Activated CD4-positive, alpha-beta T cell treated with anti-CD3 and anti-CD28 coated beads, Interleukin-2, amount 50 U/mL, for 1 hour (primary cell): ENCODE measurements around the gene ZNF766.
"Not testable (repeated sequence)": the region's sequence is repeated elsewhere in the genome, so short reads cannot be mapped to it uniquely, and the experiment has no call there.

Experiments
- DNase-seq: peaks from one replicate; pipeline ENCODE4 v3.0.0-alpha.2; 2020

The ZNF766 gene

GRCh38 chr19:52277471-52277870 is 8.1 kb downstream of the ZNF766 start:
- DNase-seq, result no peak

- DNase-seq, result no peak
These were observed 16.9 kb downstream of the ZNF766 start for GRCh38 chr19:52286256-52286655.

DNA sequence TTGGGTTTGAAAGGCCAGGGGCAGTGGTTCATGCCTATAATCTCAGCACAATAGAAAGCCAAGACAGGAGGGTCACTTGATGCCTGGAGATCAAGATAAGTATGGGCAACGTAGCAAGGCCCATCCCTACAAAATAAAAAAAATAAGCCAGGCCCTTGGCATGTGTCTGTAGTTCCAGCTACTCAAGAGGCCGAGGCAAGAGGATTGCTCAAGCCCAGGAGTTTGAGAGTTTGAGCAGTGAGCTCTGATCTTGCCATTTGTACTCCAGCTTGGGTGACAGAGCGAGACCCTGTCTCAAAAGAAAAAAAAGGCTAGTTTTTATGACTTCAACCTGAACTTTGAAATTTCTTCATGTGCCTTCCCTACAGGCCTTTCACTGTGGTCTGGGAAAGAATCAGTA is 22.4 kb downstream of the ZNF766 start:
- no peak for DNase-seq

DNA sequence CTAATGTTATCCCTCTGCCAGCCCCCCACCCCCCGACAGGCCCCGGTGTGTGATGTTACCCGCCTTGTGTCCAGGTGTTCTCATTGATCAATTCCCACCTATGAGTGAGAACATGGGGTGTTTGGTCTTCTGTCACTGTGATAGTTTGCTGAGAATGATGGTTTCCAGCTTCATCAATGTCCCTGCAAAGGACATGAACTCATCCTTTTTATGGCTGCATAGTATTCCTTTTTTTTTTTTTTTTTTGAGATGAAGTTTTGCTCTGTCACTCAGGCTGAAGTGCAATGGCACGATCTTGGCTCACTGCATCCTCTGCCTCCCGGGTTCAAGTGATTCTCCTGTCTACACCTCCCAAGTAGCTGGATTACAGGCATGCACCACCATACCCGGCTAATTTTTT is 23.6 kb downstream of the ZNF766 start:
- DNase-seq, result not testable (repeated sequence)

GRCh38 chr19:52296400-52296772 is 27.0 kb downstream of the ZNF766 start:
- no peak for DNase-seq

DNA sequence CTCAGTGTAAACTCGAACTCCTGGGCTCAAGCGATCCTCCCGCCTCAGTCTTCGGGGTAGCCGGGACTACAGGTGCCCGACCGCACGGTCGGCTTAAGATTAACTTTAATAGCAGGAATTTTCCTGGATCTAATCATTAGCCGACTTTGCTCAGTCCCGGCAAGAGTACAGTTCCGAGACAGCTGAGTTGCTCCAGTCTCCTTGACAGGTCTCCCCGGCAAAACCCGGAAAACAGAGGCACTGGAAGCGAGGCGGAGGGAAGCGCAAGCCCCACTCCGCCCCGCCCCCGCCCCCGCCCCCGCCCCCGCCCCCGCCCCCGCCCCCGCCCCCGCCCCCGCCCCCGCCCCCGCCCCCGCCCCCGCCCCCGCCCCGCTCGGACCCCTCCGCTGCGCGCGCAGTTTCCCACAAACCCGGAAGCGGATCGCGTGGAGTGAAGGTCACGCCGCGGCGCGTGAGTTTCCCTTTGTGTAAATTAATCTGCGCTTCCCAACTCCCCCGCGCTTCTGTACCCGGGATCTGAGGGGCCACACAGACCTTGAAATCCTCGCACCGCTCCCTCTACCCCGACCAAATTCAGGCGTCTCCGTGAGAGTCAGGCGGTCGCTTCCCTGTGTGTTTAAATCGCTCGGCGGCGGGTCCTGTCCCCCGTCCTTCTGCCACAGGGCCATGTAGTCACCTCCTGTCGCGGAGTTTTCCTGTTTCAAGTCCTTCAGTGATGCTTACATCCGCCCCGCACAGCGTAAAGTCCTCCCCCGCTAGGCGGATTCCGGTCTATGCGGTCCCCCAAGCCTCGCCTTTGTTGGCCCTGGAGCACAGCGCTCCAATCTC is 27.6 kb downstream of the ZNF766 start, which contains the start of gene ZNF480:
Gene ZNF480, plus strand, starts transcription at position 397 of the 828 bp plus-strand sequence. CDS start 3,244 bp downstream, outside the sequence.
- DNase-seq, result peak; percentile 87

DNA sequence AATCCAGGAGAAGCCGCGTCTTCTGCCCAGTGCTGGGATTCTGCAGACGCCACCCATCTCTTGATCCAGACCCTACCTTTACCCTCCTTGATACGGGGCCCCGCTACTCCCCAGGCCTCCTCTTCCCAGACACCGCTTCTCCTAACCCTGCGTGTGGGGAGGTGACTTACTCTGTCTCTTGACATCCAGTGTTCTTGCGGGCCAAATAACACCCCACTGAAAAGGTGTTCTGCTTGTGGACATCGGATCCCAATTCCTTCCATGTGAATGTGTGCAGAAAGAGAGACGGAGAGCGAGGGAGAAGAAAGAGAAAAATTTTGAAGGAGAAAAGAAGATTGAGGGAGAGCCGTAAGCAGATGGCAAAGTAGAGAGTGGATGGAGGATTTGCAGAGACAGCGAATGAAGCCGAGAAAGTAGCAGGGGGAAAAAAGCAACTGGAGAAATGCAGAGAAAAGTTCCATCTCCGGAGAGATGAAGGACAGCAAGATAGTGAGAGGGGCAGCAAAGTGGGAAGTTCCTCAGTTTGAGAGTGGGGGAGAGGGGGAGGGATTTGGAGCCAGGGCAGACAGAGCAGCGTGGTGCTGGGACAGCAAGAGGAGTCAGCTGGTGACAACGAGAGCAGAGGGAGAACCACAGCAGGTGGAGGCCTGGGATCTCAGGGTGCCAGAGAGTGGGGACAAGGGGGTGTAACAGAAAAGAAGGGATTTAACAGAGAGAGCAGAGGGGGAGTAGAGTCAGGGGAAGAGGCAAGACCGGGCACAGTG is 28.4 kb downstream of the ZNF766 start:
- DNase-seq, result no peak

DNA sequence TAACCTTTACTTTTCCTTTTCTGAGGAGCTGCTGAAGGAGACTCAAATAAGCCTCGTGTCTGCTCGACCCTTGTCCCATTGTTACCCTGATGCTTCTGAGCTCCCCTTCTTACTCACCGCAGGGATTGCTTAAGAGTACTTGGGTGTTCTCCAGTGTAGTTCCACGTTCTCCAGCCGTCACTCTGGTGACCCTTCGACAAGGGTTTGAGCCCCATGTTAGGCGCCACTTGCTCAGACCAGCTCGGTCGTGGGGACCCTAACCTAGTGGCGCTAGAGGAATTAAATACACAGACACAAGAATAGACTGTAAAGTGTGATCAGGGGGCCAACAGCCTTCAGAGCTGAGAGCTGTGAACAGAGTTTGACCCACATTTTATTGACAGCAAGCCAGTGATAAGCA is 37.9 kb downstream of the ZNF766 start:
- no peak for DNase-seq

DNA sequence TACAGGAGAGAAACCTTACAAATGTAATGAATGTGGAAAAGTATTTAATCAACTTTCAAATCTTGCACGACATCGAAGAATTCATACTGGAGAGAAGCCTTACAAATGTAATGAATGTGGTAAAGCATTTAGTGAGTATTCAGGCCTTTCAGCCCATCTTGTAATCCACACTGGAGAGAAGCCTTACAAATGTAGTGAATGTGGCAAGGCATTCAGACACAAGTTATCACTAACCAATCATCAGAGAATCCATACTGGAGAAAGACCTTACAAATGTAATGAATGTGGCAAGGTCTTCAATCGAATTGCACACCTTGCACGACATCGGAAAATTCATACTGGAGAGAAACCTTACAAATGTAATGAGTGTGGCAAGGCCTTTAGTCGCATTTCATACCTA is 53.0 kb downstream of the ZNF766 start:
- no peak for DNase-seq

GRCh38 chr19:52331757-52332156 is 62.4 kb downstream of the ZNF766 start:
- no peak for DNase-seq

DNA sequence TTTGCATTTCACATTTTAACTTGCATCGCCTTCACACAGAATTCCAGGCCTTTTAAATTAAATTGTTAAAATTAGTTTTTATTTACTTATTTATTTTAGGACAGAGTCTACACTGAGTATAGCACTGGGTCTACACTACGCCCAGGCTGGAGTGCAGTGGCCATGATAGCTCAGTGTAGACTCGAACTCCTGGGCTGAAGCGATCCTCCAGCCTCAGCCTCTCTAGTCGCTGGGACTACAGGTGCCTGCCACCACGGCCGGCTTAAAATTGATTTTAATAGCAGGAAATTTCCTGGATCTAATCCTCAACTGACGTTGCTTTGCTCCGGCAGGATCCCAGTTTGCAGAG is 66.4 kb downstream of the ZNF766 start:
- no peak for DNase-seq

DNA sequence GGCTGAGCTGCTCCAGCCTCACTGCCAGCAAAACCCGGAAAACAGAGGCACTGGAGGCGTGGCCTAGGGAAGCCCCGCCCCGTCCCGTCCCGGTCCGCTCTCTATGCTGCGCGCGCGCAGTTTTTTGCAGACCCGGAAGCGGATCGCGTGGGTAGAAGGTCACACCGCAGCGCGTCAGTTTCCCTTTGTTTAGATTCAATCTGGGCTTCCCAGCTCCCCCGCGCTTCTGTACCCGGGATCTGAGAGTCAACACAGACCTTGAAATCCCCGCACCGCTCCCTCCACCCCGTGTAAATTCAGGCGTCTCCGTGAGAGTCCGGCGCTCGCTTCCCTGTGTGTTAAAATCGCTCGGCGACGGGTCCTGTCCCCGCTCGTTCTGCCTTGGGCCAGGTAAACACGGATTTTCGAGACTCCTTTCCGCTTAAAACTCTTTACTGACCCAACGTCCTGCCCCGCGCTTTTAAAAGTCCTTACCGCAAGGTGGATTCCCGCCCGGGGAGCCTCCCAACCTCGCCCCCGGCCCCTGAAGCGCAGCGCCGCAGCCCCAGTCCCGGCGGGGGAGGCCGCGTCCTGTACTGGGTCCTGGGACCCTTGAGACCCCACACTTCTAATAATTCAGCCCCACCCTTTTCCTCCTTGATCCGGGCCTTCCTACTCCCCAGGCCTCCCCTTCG is 66.9 kb downstream of the ZNF766 start, which contains the start of gene ZNF610:
Gene ZNF610, plus strand, starts transcription at position 127 of the 674 bp plus-strand sequence. CDS start 12,930 bp downstream, outside the sequence.
- peak; percentile 83 for DNase-seq

GRCh38 chr19:52336791-52337381 is 67.5 kb downstream of the ZNF766 start:
- no peak for DNase-seq

DNA sequence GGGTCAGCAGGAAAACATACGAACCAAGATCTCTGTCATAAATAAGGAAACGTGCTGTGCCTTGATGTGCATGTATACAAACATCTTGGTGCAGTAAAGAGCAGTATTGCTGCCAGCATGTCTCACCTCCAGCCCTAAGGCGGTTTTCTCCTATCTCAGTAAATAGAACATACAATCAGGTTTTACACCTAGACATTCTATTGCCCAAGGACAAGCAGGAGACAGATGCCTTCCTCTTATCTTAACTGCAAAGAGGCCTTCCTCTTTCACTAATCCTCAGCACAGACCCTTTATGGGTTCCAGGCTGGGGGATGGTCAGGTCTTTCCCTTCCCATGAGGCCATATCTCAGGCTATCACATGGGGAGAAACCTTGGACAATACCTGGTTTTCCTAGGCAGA is 69.6 kb downstream of the ZNF766 start:
- DNase-seq, result not testable (repeated sequence)

DNA sequence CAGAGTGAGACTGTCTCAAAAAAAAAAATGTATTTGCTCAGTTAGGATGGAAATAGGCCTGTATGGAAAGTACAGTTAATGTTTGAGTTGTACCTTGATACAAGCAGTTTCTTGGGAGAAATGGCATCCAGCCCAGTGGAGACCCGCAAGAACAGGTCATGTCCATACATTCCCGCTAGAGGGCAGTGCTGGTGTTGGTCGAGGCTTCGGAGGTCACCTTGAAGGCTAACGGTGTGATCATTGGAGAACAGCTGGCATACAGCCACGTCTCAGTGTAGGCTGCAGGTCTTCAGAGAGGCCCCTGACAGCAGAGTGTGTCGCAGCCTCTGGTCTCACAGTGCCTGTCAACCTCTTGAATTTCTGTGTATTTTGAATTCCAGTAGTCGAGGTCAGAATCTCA is 74.2 kb downstream of the ZNF766 start:
- peak; percentile 30 for DNase-seq

DNA sequence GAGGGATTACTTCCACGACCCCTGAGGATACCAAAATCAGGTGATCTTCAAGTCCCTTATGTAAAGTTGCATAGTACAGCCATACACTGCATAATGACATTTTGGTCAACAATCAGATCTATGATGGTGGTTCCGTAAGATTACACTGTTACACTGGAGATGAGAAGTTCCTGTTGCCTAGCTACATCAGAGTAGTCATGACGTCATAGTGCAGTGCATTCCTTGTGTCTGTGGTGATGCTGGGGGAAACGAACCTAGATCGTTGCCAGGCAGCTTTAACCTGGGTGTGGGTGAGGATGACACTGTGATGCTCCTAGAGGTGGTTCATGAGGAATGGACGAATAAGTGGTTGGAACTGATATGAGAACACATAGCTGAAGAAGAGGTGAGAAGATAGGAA is 75.8 kb downstream of the ZNF766 start:
- no peak for DNase-seq
